Omental fat pad (tissue), 4 donors: Measurements from ENCODE around the gene CDKL2. TPM values are rescaled to one million over a fixed set of nuclear protein-coding genes. Genes with fewer than 3 reads are reported as not detected.

Source experiments
- ATAC-seq: fragments of 150-250 bp; one replicate; pipeline ENCODE4 v1.9.1; 2016; ENCODE audit warnings: mild to moderate bottlenecking, moderate library complexity; ENCODE audit not compliant: low FRiP score
- DNase-seq: peaks from one replicate; pipeline ENCODE4 v3.0.0-alpha.2; 2019; ENCODE audit warnings: low spot score
- CTCF ChIP-seq, 3 donors: fragments of 450-650 bp; IDR thresholded peaks; one replicate each; pipeline ENCODE4 v1.5.1; 2016 to 2017; ENCODE audit warnings: antibody characterized with exemption in 3 of 3, mild to moderate bottlenecking in 3 of 3, moderate library complexity in 2 of 3
- total RNA-seq, 4 donors: library from RNA; depleted of rRNA; stranded (reverse); fragments of >200 nt; gene quantifications; one replicate each; pipeline ENCODE4 v1.1.0, GENCODE V29; 2016

Gene CDKL2
- total RNA-seq, 4 donors from 2014 or later: 0.38 to 1.9 (median 1.1) TPM; not detected in 1

- no peak for TF ChIP-seq CTCF (IDR thresholded peaks at IDR 0.05)
- no peak for DNase-seq
- no peak for ATAC-seq
These were observed 1.1 kb downstream of the CDKL2 start for GRCh38 chr4:75629239-75629638.

- DNase-seq: no peak
- TF ChIP-seq CTCF (IDR thresholded peaks at IDR 0.05): no peak
- ATAC-seq: no peak
These were observed 7.3 kb downstream of the CDKL2 start for GRCh38 chr4:75623026-75623425.

GRCh38 chr4:75621715-75622114, 8.6 kb downstream of the CDKL2 start:
- no peak for DNase-seq
- ATAC-seq: no peak
- TF ChIP-seq CTCF (IDR thresholded peaks at IDR 0.05): no peak

- ATAC-seq (no peak), DNase-seq (no peak)
- no peak for TF ChIP-seq CTCF (IDR thresholded peaks at IDR 0.05)
These were observed 18.0 kb downstream of the CDKL2 start for GRCh38 chr4:75612306-75612705.

- TF ChIP-seq CTCF (IDR thresholded peaks at IDR 0.05): no peak
- no peak for ATAC-seq
These were observed 24.4 kb downstream of the CDKL2 start for GRCh38 chr4:75605928-75606327.

GRCh38 chr4:75599647-75600046, 30.7 kb downstream of the CDKL2 start:
- no peak for TF ChIP-seq CTCF (IDR thresholded peaks at IDR 0.05)
- ATAC-seq: no peak
- no peak for DNase-seq

More at GRCh38 chr4:75605928-75606327, 24.4 kb downstream of the CDKL2 start:
- DNase-seq: no peak

- TF ChIP-seq CTCF (IDR thresholded peaks at IDR 0.05): no peak
- ATAC-seq (no peak), DNase-seq (no peak)
These were observed 31.9 kb downstream of the CDKL2 start for GRCh38 chr4:75598390-75598789.
